MV-4-11 (cell line): ENCODE data around the gene FAM228B.
"Not testable (repeated sequence)": the region's sequence is repeated elsewhere in the genome, so short reads cannot be mapped to it uniquely, and the experiment has no call there.

Experiments
- DNase-seq: peaks from one replicate; lab custom pipeline; 2025; lab: John Stamatoyannopoulos, UW

FAM228B gene

DNA sequence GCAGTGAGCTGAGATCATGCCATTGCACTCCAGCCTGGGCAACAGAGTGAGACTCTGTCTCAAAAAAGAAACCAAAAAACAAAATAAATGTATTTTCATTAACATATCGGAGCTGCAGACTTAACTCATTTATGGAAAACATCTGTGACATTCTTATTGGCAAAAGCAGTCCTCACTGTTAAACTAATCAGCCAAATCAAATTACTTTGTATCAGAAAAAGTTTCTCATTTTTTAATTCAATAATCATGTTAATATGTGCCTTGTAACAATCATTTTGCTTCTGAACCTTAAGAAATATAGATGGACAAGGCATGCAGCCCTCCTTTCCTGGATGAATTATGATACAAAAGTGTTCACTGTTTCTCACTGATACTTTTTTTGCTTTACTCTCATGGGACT, 20.6 kb upstream of the FAM228B start:
- DNase-seq, result no peak

DNA sequence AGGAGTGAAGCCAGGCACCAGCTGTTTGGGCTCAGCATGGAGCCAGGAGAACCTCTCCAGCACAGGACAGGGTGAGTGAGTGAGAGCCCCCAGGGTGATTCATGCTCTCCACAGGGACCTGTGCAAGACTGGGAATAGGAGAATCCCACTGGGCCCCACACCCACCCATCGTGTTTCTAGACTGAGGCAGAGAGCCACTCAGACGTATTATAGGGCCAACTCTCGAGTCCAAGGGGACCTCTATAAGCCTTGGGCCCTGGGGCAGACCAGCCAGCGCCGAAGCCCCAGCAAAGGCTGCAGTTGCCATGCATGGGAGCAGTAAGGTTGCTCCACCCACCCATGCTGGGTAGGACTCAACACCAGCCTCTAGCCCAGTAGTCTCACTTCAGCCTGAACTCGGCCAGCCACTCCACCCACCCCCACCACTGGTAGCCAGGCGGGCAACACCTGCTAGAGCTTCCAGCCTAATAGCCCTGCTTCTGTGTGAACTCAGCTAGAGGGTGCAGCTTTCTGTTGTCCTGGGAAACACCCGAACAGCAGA, 19.1 kb upstream of the FAM228B start:
- no peak for DNase-seq

DNA sequence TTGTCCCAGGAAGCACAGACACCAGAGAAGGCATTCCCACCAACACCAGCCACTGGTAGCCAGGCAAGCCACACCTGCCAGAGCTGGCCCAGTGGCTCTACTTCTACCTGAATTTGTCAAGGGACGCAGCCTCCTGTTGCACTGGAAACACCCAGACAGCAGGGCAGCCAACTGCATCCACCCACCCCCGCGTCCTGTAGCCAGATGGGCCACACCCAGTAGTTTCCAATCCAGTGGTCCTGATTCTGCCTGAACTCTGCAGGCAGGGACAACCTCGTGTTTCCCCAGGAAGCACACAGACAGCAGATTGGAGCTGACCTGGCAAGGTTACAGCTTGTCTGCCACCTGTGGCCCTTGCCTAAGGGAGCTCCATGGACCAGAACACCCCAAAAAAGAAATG, 18.4 kb upstream of the FAM228B start:
- DNase-seq, result no peak

DNA sequence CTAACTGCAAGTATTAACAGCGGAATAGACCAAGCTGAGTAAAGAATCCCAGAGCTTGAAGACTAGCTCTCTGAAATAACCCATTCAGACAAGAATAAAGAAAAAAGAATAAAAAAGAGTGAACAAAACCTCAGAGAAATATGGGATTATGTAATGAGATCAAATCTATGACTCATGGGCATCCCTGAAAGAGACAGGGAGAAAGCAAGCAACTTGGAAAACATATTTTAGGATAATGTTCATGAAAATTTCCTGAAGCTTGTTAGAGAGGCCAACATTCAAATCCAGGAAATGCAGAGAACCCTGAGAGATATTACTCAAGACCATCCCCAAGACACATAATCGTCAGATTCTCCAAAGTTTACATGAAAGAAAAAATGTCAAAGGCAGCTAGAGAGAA, 17.5 kb upstream of the FAM228B start:
- DNase-seq, result no peak

DNA sequence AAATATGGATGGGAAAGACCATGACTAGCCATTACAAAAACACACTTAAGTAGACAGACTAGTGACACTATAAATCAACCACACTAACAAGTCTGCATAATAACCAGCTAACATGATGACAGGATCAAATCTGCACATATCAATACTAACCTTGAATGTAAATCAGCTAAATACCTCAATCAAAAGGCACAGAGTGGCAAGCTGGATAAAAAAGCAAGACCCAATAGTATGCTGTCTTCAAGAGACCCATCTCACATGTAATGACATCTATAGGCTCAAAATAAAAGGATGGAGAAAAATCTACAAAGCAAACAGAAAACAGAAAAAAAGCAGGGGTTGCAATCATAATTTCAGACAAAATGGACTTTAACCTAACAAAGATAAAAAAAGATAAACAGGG, 16.5 kb upstream of the FAM228B start:
- DNase-seq, result no peak

DNA sequence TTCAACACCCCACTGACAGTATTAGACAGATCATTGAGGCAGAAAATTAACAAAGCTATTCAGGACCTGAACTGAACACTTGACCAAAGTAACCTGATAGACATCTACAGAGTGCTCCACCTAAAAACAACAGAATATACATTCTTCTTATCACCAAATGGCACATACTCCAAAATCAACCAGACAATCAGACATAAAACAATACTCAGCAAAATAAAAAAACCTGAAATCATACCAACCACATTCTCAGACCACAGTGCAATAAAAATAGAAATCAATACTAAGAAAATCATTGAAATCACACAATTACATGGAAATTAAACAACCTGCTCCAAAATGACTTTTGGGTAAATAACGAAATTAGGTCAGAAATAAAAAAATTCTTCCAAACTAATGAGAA, 15.9 kb upstream of the FAM228B start:
- DNase-seq, result no peak

DNA sequence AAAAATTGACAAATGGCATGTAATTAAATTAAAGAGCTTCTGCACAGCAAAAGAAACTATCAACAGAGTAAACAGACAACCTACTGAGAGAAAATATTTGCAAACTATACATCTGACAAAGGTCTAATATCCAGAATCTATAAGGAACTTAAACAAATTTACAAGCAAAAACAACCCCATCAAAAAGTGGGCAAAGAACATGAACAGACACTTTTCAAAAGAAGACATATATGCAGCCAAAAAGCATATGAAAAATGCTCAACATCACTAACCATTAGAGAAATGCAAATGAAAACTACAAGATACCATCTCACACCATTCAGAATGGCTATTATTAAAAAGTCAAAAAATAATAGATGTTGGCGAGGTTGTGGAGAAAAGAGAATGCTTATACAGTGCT, 13.8 kb upstream of the FAM228B start:
- not testable (repeated sequence) for DNase-seq

DNA sequence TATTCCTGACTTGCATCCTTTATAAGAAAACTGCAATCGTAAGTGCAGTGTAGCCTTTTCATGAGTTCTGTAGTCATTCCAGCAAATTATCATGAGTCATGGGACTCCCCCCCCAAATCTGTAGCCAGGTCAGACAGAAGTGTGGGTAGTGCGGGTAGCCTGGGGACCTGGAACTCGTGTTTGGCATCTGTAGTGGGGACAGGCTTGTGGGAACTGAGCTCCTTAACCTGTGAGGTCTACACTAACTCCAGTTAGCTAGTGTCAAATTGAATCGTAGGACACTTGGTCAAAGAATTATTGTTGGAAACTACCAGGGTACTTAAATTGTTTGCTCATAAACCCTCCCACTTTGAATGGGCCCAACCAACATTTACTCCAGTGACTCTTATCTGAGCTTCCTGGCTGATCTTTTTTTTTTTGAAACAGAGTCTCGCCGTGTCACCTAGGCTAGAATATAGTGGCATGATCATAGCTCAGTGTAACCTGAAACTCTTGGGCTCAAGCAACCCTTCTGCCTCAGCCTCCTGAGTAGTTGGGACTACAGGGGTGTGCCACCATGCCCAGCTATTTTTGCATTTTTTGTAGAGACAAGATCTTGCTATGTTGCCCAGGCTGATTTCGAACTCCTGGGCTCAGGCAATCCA, 12.5 kb upstream of the FAM228B start:
- no peak for DNase-seq

DNA sequence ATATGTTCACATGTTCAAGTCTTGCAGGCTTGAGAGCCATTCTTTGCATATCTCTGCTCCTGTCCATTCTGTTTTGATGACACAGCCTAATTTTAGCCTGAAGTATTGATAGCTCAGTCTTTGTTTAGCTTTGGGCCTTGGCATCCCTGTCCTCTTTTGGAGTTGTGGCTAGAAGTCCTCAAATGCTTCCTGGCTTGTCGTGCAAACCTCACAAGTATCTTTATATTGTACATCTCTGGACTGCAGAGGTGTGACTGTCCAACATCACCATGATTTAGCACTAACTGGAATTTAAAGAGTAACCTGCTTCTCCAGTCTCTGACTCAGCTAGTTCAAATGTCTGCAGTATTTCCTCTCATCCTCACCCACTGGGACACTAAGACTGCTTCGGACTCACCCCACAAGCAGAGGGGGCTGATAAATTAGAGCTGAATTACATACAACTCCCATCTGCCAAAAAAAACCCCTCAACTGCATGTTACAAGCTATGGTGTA, 11.8 kb upstream of the FAM228B start:
- no peak for DNase-seq

DNA sequence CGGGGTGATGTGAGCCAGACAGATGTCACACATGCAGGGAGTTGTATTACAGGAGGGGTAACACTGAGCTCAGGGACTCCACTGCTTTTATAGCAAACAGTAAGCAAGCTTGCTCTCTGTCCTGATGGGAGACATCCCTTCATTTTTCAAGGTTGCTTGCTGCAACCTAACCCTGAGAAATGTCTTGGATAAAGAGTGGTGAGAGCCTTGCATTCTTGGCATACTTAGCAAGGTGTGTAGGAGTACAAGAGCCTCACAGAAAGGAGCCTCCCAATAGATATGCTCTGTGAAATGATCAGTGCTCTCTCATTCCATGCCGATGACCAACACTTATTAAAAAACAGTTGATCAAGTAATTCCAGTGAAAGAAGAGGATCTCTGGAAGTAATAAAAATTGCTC, 8.2 kb upstream of the FAM228B start:
- no peak for DNase-seq

DNA sequence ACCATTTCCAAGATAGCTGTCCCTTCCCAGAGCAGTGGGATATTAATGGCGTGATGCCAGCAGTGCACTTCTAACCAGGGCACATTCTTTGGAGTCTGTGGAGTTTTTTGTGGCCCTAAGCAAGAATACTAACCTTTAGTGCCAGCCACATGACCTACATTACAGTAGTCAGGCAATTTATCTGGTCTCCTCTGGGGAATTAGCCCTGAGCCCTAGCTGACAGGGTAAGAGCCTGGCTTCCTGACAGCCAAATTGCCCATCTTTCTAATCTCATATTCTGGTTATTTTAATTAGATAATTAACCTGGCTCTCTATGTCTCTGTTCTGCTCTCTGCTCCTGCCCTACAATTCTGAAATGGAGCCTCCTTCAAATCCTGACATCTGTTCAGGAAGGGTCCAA, 5.4 kb upstream of the FAM228B start:
- no peak for DNase-seq

DNA sequence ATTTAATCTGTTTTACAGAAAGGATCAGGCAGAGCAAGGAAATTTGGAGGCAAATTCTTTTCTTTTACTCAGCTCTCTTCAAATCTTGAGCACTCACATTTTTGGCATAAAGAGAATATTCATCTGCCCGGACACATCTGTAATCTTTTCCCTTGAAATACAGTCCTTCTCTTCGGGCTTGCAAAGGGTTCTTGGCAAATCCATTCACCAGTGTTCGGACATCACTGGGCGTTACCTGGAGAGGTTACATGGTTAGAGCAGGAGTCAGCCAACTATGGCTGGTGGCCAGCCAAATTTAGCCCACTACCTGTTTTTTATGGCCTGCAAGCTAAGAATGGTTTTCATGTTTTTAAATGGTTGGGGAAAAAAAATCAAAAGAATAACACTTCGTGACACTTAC, 2.2 kb upstream of the FAM228B start:
- DNase-seq, result no peak

DNA sequence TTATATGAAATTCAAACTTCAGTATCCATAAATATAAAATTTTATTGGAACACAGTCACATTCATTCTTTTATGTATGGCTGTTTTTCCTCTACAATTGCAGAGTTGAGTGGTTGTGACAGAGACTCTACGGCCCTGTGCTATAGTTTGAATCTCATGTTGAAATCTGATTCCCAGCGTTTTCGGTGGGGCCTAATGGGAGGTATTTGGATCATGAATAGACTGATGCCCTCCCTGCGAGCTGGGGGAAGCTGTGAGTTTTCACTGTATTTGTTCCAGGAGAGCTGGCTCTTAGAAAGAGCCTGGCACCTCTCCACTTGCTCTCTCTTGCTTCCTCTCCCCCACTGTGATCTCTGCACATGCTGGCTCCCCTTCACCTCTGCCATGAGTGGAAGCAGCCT, 1.8 kb upstream of the FAM228B start:
- DNase-seq, result no peak

DNA sequence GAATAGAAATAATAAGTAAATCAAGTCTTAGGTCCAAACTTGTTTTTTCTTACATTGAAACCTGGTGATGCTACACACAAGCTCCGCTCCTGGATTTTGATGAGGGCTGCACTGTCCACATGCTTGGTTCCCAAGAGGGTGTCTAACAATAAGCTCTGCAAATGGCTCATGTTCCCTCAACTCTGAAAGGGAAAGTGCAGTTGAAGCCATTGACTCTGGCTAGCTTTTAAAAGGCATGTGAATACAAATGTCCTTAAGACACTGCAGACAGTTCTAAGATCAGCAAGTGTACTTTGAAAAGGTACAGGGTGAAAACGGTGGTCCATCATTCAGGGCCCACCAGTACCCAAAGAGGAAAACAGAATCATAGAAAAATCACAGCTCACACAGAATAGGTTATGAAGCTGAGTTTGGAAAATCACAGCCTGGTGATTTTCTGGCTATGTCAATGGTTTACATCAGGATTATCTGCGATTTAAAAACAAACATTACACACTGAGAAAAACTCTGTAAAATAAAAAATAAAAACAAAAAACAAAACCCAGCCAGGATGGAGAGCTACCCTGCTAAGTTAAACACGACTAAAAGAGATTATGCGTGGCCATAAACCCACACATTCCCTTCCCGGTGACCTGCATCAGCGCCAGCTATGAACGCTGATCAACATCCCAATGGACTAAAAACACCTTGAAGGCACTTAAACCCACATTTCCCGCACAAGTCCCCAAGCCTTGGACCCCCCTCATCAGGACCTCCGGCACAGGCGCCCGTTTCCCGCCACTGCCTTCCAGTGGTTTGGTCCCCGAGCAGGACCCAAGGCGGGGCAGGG, 689 bp upstream of the FAM228B start:
- DNase-seq, result no peak

DNA sequence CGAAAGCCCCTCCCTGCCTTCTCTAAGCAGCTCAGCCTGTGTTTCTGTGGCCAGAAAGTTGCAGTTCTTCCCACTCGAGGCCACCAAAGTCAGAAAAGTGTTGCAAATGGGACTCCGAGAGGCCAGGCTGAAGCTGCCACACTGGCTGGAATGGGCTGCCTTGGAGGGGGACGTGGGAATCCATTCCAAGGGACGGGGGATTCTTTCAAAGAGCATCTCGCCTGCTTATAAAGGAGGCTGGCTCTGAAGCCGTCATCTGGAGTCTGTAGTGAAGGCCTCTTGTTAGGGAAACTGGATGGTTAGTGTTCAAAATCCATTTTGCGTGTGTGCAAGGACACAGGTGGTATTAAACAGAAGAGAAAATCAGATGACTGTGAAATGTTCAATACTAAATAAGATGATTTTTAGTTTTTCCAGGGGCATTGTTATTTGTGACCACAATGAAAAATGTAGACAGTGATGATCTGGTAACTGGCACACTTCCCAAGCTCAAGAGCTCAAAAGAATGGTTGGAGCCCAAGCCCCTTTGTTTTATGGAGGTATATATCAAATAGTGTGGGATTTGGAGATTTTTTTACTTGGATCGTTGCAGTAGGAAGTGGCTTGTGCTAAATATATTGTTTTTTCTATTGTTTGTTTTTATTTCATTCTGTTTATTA, 782 bp downstream of the FAM228B start:
- no peak for DNase-seq

DNA sequence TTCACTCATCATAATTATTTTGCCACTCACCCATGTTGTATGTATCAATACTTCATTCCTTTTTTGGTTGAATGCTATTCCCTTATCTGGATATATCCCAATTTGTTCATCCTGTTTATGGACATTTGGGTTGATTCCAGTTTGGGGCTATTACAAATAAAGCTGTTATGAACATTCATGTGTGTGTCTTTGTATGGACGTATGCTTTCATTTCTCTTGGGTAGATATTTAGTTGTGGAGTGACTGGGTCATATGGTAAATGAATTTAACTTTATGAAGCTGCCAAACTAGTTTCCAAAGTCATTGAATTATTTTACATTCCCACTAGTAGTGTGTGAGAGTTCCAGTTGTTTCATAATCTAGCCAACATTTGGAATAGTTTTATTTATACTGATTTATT, 2.7 kb downstream of the FAM228B start:
- no peak for DNase-seq

DNA sequence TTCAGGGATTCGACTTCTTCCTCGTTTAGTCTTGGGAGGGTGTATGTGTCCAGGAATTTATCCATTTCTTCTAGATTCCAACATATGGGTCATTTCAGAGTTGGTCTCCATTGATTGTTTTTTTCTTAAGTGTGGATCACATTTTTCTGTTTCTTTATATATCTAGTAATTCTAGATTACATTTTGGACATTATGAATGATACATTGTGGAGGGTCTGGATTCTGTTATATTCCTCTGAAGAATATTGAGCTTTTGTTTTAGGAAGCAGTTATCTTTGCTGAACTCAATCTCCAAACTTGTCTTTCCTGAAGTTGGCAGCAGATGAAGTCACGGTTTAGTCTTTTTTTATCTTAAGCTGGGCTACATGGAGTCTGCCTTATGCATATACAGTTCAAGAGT, 9.3 kb downstream of the FAM228B start:
- DNase-seq, result no peak

DNA sequence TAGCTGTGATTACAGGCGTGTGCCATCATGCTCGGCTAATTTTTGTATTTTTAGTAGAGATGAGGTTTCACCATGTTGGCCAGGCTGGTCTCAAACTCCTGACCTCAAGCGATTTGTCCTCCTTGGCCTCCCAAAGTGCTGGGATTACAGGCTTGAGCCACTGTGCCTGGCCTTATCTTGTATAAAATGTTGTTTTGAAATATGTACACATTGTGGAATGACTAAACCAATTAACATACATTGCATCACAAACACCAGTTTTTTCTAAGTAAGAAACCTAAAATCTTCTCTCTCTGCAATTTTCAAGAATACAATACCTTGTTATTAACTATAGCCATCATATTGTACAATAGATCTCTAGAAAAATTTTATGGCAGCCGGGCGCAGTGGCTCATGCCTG, 17.0 kb downstream of the FAM228B start:
- not testable (repeated sequence) for DNase-seq

DNA sequence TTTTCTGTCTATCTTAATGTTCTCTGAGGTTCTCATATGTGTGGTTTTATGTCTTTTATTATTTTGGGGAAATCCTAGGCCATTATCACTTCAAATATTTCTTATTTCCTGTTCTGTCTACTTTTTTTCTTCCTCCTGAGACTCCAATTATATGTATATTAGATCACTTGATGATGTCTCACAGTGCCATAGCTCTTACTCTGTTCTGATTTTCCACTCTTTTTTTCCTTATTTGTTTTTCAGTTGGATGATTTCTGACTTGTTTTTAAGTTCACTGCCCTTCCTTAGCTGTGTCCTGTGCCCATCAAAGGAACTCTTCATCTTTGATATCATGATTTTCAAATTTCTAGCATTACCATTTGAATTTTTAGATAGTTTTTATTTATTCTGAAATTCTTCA, 24.1 kb downstream of the FAM228B start:
- no peak for DNase-seq

DNA sequence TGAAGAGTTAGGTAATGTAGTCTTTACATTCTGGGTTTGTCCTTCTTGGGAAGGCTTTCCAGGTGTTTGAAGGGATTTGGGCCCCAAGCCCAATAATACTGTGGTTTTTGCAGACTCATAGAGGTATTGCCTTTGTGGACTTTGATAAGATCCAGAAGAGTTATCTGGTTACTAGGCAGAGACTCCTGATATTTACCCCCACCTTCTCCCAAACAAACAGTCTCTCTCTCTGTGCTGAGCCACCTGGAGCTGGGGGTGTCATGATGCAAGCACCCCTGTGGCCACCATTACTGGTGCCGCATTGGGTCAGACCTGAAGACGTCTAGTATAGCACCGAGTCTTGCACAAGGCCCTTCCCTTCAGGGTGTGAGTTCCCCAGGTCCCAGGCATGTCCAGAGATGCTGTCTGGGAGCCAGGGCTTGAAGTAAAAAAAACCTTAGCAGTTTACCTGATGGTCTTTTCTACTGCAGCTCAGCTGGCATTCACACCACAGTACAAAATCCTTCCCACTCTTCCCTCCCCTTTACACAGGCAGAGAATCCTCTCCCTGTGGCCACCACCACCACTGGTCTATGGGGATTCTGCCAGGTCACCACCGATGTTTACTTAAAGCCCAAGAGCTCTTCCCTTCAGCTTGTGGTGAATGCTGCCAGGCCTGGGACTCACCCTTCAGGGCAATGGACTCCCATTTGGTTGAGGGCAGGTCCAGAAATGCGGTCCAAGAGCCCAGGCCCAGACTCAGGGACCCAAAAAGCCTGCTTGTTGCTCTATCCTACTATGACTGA, 29.3 kb downstream of the FAM228B start:
- DNase-seq, result no peak

DNA sequence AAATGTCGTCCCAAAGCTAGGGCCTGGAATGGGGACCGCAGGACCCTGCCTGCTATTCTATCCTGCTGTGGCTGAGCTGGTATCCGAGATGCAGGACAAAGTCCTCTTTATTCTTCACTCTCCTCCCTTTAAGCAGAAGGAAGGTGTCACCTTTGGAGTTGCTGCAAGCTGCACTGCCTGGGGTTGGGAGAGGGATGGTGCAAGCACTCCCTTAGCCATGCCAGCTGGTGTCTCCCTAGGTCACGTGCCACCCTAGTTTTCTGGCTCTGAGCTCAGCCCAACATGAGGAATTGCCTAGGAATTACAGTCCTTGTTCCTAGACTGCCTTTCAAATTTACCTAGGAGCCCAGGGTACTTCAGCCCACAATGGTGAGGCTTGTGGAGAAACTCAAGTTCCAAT, 30.2 kb downstream of the FAM228B start:
- DNase-seq, result no peak

DNA sequence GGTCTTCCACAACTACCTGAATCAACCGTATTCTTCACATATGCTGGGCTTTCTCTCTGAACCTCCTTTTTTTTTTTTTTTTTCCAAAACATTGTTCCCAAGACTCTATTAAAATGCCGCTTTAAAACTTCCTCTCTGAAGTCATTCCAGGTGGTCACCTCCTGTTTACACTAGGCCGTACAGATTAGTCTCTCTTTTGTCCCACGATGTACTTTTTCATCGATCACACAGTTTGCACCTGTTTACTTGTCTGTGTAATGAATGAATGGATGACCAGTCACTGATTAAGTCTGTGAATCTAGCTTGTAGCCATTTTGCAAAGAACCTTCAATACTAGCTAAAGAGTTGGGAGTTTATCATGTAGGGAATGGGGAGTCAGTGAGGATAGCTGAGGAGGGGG, 34.9 kb downstream of the FAM228B start:
- DNase-seq, result no peak
